HepG2 (cell line): ENCODE data around the gene CROCC. TPM values are rescaled to one million over a fixed set of nuclear protein-coding genes. Genes with fewer than 3 reads are reported as not detected.

Experiments
- ATAC-seq: fragments of 200-7000 bp; cut with Tn5 transposase; 3 replicates; pipeline ENCODE4 v1.9.1; 2020; ENCODE audit warnings: mild to moderate bottlenecking, moderate library complexity
- BruUV-seq: library from RNA; stranded (reverse); fragments of 400-500 nt; replicated peaks from 2 replicates; lab custom pipeline; 2021; lab: Mats Ljungman, UMichigan
- CTCF ChIA-PET: fragments of 300-600 bp; formaldehyde crosslinking; extraction: SDS; loops from one replicate; lab custom pipeline; 2021; ENCODE audit warnings: low total read pairs, inconsistent platforms, low intra/inter-chr PET ratio; lab: Yijun Ruan, JAX
- POLR2A ChIA-PET: fragments of 350-600 bp; sonication (Branson Sonifier 250); formaldehyde crosslinking; loops from one replicate; lab custom pipeline; 2020; ENCODE audit warnings: antibody characterized with exemption, inconsistent platforms; lab: Yijun Ruan, JAX
- DNase-seq: peaks from one replicate; pipeline ENCODE4 v3.0.0-alpha.2; 2015; ENCODE audit warnings: low spot score
- FAIRE-seq: peaks from 3 replicates; lab custom pipeline; 2011; peaks lifted over from hg19 to GRCh38; lab: Jason Lieb, UNC
- H2AFZ ChIP-seq: one replicate; pipeline ENCODE4 v1.6.1; 2011; ENCODE audit warnings: low read length, inconsistent platforms
- H3K27ac ChIP-seq: fragments of 300-600 bp; 3 replicates; pipeline ENCODE4 v1.8.0; 2011; ENCODE audit warnings: mixed run types, mild to moderate bottlenecking, mixed read lengths, low read length, inconsistent platforms; ENCODE audit not compliant: insufficient read depth; ENCODE audit errors: extremely low read length
- H3K27me3 ChIP-seq, 2 experiments: fragments of 200-600 bp in 1 of 2; 2 replicates in 1 of 2; 3 replicates in 1 of 2; pipeline versions ENCODE4 v1.6.0 to v1.8.0; 2011; ENCODE audit warnings: low read length in 2 of 2, mild to moderate bottlenecking in 2 of 2, moderate library complexity in 2 of 2, inconsistent platforms in 1 of 2; ENCODE audit not compliant: insufficient read depth in 2 of 2, control insufficient read depth in 1 of 2
- H3K36me3 ChIP-seq, 2 experiments: fragments of 200-600 bp in 1 of 2; replicated peaks in 1 of 2; 2 replicates in 1 of 2; 3 replicates in 1 of 2; pipeline versions ENCODE4 v1.5.1 to v1.8.0; 2011; ENCODE audit warnings: low read length in 2 of 2, inconsistent platforms in 1 of 2; ENCODE audit not compliant: insufficient read depth in 2 of 2, control insufficient read depth in 1 of 2
- H3K4me1 ChIP-seq: 2 replicates; pipeline ENCODE4 v1.5.1; 2012; ENCODE audit warnings: low read length, inconsistent platforms; ENCODE audit not compliant: insufficient read depth
- H3K4me2 ChIP-seq: 2 replicates; pipeline ENCODE4 v1.6.0; 2011; ENCODE audit warnings: low read depth, low read length, inconsistent platforms
- H3K4me3 ChIP-seq, 3 experiments: fragments of 200-600 bp in 1 of 3; sonication (generic), shearing (Covaris generic) in 1 of 3; replicated peaks in 1 of 3; 2 replicates each; pipeline ENCODE4 v1.5.1; 2011 to 2016; ENCODE audit warnings: low read length in 3 of 3, inconsistent platforms in 2 of 3, low read depth in 2 of 3, mild to moderate bottlenecking in 2 of 3, control low read depth in 1 of 3, mixed read lengths in 1 of 3; ENCODE audit not compliant: insufficient read depth in 1 of 3
- H3K79me2 ChIP-seq: one replicate; pipeline ENCODE4 v1.6.1; 2011; ENCODE audit warnings: low read length, inconsistent platforms; ENCODE audit not compliant: insufficient read depth
- H3K9ac ChIP-seq: 2 replicates; pipeline ENCODE4 v1.6.0; 2011; ENCODE audit warnings: mild to moderate bottlenecking, low read depth, low read length, inconsistent platforms; ENCODE audit not compliant: insufficient read depth
- H3K9me3 ChIP-seq: 2 replicates; pipeline ENCODE4 v1.5.1; 2012; ENCODE audit warnings: mild to moderate bottlenecking, low read length
- H4K20me1 ChIP-seq: 2 replicates; pipeline ENCODE4 v1.6.0; 2011; ENCODE audit warnings: inconsistent platforms, mild to moderate bottlenecking, low read length, moderate library complexity; ENCODE audit not compliant: insufficient read depth
- ARNTL ChIP-seq: sonication (generic); formaldehyde crosslinking; IDR thresholded peaks from 2 replicates; pipeline ENCODE4 v1.4.0; 2020; ENCODE audit warnings: mild to moderate bottlenecking, missing genetic modification reagents
- ATF1 ChIP-seq: IDR thresholded peaks from 2 replicates; pipeline ENCODE4 v1.6.1; 2016; ENCODE audit warnings: mild to moderate bottlenecking, control low read depth
- ELF1 ChIP-seq: sonication (generic); formaldehyde crosslinking; IDR thresholded peaks from 2 replicates; pipeline ENCODE4 v1.4.0; 2020; ENCODE audit warnings: missing genetic modification reagents
- FOSL2 ChIP-seq: sonication (generic); formaldehyde crosslinking; IDR thresholded peaks from 2 replicates; pipeline ENCODE4 v1.4.0; 2020; ENCODE audit warnings: missing genetic modification reagents
- HOXA3 ChIP-seq: sonication (generic); formaldehyde crosslinking; IDR thresholded peaks from 2 replicates; pipeline ENCODE4 v1.5.0; 2020; ENCODE audit warnings: missing genetic modification reagents
- JUNB ChIP-seq: sonication (generic); formaldehyde crosslinking; IDR thresholded peaks from 2 replicates; pipeline ENCODE4 v1.8.0; 2022; ENCODE audit warnings: missing genetic modification reagents, mild to moderate bottlenecking, borderline replicate concordance
- MAFK ChIP-seq, 2 experiments: IDR thresholded peaks in 1 of 2; conservative IDR thresholded peaks in 1 of 2; 2 replicates each; pipeline ENCODE4 v1.6.1; 2011; ENCODE audit warnings: improper control_type of control experiment in 2 of 2, low read length in 2 of 2
- MLLT10 ChIP-seq: sonication (generic); formaldehyde crosslinking; IDR thresholded peaks from 2 replicates; pipeline ENCODE4 v1.4.0; 2020; ENCODE audit warnings: missing genetic modification reagents
- PLRG1 ChIP-seq: fragments of 450-650 bp; conservative IDR thresholded peaks from 2 replicates; pipeline ENCODE4 v1.6.1; 2016
- RAD51 ChIP-seq: fragments of 450-650 bp; IDR thresholded peaks from 2 replicates; pipeline ENCODE4 v1.6.1; 2016; ENCODE audit warnings: borderline replicate concordance
- SCMH1 ChIP-seq: sonication (generic); formaldehyde crosslinking; IDR thresholded peaks from 2 replicates; pipeline ENCODE4 v1.9.0; 2021; ENCODE audit warnings: missing genetic modification reagents, mild to moderate bottlenecking, borderline replicate concordance
- SIX4 ChIP-seq: sonication (generic); formaldehyde crosslinking; IDR thresholded peaks from 2 replicates; pipeline ENCODE4 v1.4.0; 2020; ENCODE audit warnings: missing genetic modification reagents
- SYNCRIP ChIP-seq: fragments of 200-400 bp; formaldehyde crosslinking; IDR thresholded peaks from 2 replicates; pipeline ENCODE4 v1.6.1; 2018; ENCODE audit warnings: mild to moderate bottlenecking, low read depth, low read length; ENCODE audit not compliant: insufficient read depth
- ZBTB33 ChIP-seq: sonication (generic); formaldehyde crosslinking; IDR thresholded peaks from 2 replicates; pipeline ENCODE4 v1.4.0; 2020; ENCODE audit warnings: missing genetic modification reagents
- ZFX ChIP-seq: sonication (generic); formaldehyde crosslinking; IDR thresholded peaks from 2 replicates; pipeline ENCODE4 v1.4.0; 2020; ENCODE audit warnings: mild to moderate bottlenecking, low read depth, missing genetic modification reagents, moderate library complexity
- ZNF138 ChIP-seq: sonication (generic); formaldehyde crosslinking; IDR thresholded peaks from 2 replicates; pipeline ENCODE4 v1.5.0; 2020; ENCODE audit warnings: mild to moderate bottlenecking, low read depth, missing genetic modification reagents
- ZNF335 ChIP-seq: sonication (generic); formaldehyde crosslinking; IDR thresholded peaks from 2 replicates; pipeline ENCODE4 v1.4.0; 2020; ENCODE audit warnings: missing genetic modification reagents
- ZNF564 ChIP-seq: sonication (generic); formaldehyde crosslinking; IDR thresholded peaks from 2 replicates; pipeline ENCODE4 v1.8.1; 2023; ENCODE audit warnings: mild to moderate bottlenecking, missing genetic modification reagents
- WGBS: methylation state at CpG from one replicate; pipeline ENCODE4 v1.1.6; 2017; ENCODE audit warnings: low lambda C conversion rate; 5-methylcytosine and 5-hydroxymethylcytosine counted together
- in situ Hi-C: cut with HindIII; loops from 2 replicates; pipeline ENCODE4 v1.10.0; 2017; ENCODE audit warnings: low pct_unique_long_range_greater_than_20kb; ENCODE audit not compliant: extremely low pct_ligation_motif_present
- intact Hi-C: fragments of 100-400 bp; cut with micrococcal nuclease; formaldehyde crosslinking; loops from one replicate; pipeline ENCODE4 v1.10.0; 2022; ENCODE audit not compliant: unreplicated experiment
- polyA plus RNA-seq, 8 experiments: library from polyadenylated mRNA; depleted of rRNA in 3 of 8; stranded (reverse) in 7 of 8; unstranded in 1 of 8; fragments of >200 nt; fragmentation: Illumina TruSeq in 4 of 8; extraction: Trizol in 4 of 8; gene quantifications; 2 replicates each; pipeline versions ENCODE4 v1.2.1 to v1.2.3, GENCODE V29; 2011 to 2016; ENCODE audit warnings: low read depth in 4 of 8, missing spikeins in 1 of 8, mixed read lengths in 1 of 8; ENCODE audit not compliant: insufficient read depth in 1 of 8
- total RNA-seq, 5 experiments: library from RNA; depleted of rRNA; stranded (reverse); fragments of >200 nt; fragmentation: Illumina TruSeq; extraction: Trizol; gene quantifications; 2 replicates each; pipeline ENCODE4 v1.2.3, GENCODE V29; 2016; ENCODE audit warnings: low read depth in 1 of 5
- TF ChIP-seq, protein P1 (sequence below): IDR thresholded peaks from 2 replicates; pipeline ENCODE4 v1.6.1; 2012; ENCODE audit warnings: low read depth, low read length, improper control_type of control experiment

CROCC gene
- total and polyA plus RNA-seq, 2 of the 13 experiments (the other 11 are each of a cell fraction or from before 2014, with no cell fraction given) = 7.8 to 15.5 TPM

DNA sequence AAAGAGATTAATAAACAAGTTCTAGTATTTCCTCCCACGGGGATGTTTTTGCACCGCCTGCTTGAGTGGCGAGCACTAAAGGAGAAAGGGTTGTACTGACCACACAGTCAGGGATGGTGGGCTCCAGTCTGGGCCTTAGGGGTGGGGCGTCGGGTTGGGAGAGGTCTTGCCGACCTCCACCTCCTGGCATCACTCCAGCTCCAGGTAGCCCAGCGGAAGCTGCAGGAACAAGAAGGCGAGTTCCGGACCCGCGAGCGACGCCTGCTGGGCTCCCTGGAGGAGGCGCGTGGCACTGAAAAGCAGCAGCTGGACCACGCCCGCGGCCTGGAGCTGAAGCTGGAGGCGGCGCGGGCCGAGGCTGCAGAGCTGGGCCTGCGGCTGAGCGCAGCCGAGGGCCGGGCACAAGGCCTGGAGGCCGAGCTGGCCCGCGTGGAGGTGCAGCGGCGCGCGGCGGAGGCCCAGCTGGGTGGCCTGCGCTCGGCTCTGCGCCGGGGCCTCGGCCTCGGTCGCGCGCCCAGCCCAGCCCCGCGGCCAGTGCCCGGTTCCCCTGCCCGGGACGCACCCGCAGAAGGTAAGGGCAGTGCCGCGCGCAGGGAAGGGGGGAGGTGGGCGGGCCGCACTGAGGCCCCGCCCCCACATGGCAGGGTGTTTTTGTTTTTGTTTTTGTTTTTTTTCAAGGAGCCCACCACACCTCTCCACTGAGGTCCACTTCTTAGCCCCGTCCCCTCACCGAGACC, 39.0 kb downstream of the CROCC start (continued):
- TF ChIP-seq JUNB (CRISPR knock-in tag) (no peak), ELF1 (CRISPR knock-in tag) (no peak), RAD51 (no peak), ZBTB33 (CRISPR knock-in tag) (peak; percentile 57; the same call in 1 of the 2 replicates), HOXA3 (peak; percentile 38; the same call in 1 of the 2 replicates), ZFX (CRISPR knock-in tag) (peak; percentile 78), SIX4 (CRISPR knock-in tag) (no peak), PLRG1 (no peak)

DNA sequence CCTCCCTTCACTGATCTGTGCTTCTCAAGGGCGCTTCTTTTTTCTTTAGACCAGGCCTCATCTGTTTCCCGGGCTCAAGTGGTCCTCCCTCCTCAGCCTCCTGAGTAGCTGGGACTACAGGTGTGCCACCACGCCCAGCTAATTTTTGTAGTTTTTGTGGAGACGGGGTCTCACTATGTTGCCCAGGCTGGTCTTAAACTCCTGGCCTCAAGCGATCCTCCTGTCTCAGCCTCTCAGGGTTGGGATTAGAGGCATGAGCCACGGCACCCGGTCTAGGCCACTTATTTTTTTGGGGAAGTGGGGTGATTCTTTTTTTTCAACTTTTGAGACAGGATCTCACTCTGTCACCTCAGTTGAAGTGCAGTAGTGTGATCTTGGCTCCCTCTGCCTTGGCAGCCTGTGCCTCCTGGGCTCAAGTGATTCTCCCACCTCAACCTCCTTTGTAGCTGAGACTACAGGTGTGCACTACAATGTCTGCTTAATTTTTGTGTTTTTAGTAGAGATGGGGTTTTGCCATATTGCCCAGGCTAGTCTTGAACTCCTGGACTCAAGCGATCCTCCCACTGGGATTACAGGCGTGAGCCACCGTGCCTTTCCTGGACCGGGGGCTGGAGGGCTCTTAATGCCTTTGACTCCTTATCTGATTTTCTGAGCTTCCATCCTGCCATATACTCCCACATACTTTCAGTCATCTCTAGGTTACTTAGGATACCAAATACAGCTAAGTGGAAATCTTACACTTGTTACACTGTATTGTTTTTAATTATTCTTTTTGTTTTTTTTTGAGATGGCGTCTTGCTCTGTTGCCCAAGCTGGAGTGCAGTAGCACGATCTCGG, 39.8 kb downstream of the CROCC start:
- in situ Hi-C loops = loop anchor here (25.0 kb wide), 1 partner anchor 276 kb away; the partner anchor contains the start of gene PADI3
- peak overlapping the region; percentile 12 to 61 (median 47); a peak in 5 of 6 replicates for H3K4me3 ChIP-seq
- peak overlapping the region; percentile 74 for H3K4me2 ChIP-seq
- no peaks in the 10 kb centered on the region for H3K9me3 ChIP-seq
- H3K79me2 ChIP-seq = no peaks in the 10 kb centered on the region
- POLR2A ChIA-PET = no interaction called here
- WGBS = 73% methylated on average over 14 of the region's 14 CpGs
- no peaks in the 10 kb centered on the region for H4K20me1 ChIP-seq
- ATAC-seq (no peak), FAIRE-seq (no peak), DNase-seq (no peak)
- H3K27me3 ChIP-seq = no peaks in the 10 kb centered on the region
- H2AFZ ChIP-seq = no peak overlapping the region
- peak overlapping the region; percentile 46 for H3K9ac ChIP-seq
- H3K27ac ChIP-seq = no peak overlapping the region
- no peaks in the 10 kb centered on the region for H3K36me3 ChIP-seq
- peaks cover 15% of the 10 kb centered on the region for H3K4me1 ChIP-seq
- CTCF ChIA-PET = interaction anchor here (1.2 to 1.6 kb wide), 2 partner anchors 9 to 12 kb away, joined by 3 read pairs; no protein-coding TSS in a partner anchor
- intact Hi-C loops = no loop called here
- BruUV-seq = no TSS peak
- TF ChIP-seq SCMH1 (CRISPR knock-in tag) (no peak), SYNCRIP (no peak), ZNF335 (no peak), ARNTL (no peak), FOSL2 (CRISPR knock-in tag) (no peak), ZNF564 (CRISPR knock-in tag) (no peak), ATF1 (CRISPR knock-in tag) (no peak), ZNF138 (no peak), MAFK (conservative IDR thresholded peaks at IDR 0.05 in 1 of 2, IDR thresholded peaks at IDR 0.05 in 1 of 2; ENCODE audit: low read length in 2 of 2) (no peak), MLLT10 (CRISPR knock-in tag) (no peak)
- TF ChIP-seq, protein P1, sequence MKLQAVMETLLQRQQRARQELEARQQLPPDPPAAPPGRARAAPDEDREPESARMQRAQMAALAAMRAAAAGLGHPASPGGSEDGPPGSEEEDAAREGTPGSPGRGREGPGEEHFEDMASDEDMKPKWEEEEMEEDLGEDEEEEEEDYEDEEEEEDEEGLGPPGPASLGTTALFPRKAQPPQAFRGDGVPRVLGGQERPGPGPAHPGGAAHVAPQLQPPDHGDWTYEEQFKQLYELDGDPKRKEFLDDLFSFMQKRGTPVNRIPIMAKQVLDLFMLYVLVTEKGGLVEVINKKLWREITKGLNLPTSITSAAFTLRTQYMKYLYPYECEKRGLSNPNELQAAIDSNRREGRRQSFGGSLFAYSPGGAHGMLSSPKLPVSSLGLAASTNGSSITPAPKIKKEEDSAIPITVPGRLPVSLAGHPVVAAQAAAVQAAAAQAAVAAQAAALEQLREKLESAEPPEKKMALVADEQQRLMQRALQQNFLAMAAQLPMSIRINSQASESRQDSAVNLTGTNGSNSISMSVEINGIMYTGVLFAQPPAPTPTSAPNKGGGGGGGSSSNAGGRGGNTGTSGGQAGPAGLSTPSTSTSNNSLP = no peak
